ENCODE data around the gene ZFP62. TPM values are rescaled to one million over a fixed set of nuclear protein-coding genes. Genes with fewer than 3 reads are reported as not detected.

ZFP62 gene
- total and polyA plus RNA-seq, 2 of the 8 experiments (the other 6 are each of a cell fraction or from before 2014, with no cell fraction given), result 9.3 to 38.5 TPM

GRCh38 chr5:180853848-180854176, 7.3 kb downstream of the ZFP62 start (continued):
- TF ChIP-seq ZNF274 (IDR thresholded peaks at IDR 0.05; ENCODE audit: borderline replicate concordance, extremely low read depth, low read length) (no peak), POLR2AphosphoS5 (IDR thresholded peaks at IDR 0.05; ENCODE audit: low read depth, low read length) (no peak), KDM4A (IDR thresholded peaks at IDR 0.05; ENCODE audit: low read depth, low read length, severe bottlenecking) (no peak), RNF2 (IDR thresholded peaks at IDR 0.05; ENCODE audit: borderline replicate concordance, low read depth, low read length, missing control alignments, poor library complexity, severe bottlenecking) (no peak)

Data from H1 (cell line).